IMR-90 (cell line): ENCODE results near the gene MAP7. TPM values are rescaled to one million over a fixed set of nuclear protein-coding genes. Genes with fewer than 3 reads are reported as not detected.

Experiments
- ATAC-seq: fragments of 200-7000 bp; cut with Tn5 transposase; 2 replicates; pipeline ENCODE4 v1.9.1; 2020; ENCODE audit warnings: low read depth, mild to moderate bottlenecking, moderate library complexity
- BruUV-seq: library from RNA; stranded (reverse); fragments of 400-500 nt; replicated peaks from 2 replicates; lab custom pipeline; 2021; lab: Mats Ljungman, UMichigan
- CTCF ChIA-PET: fragments of 300-600 bp; formaldehyde crosslinking; extraction: SDS; loops from one replicate; lab custom pipeline; 2021; ENCODE audit warnings: antibody characterized with exemption; lab: Yijun Ruan, JAX
- POLR2A ChIA-PET: fragments of 300-600 bp; sonication (Branson Sonifier 250); formaldehyde crosslinking; loops from one replicate; lab custom pipeline; 2022; ENCODE audit warnings: antibody characterized with exemption; ENCODE audit not compliant: unreplicated experiment; lab: Charles Lee
- DNase-seq: peaks from one replicate; pipeline ENCODE4 v3.0.0; 2013
- H2AFZ ChIP-seq: replicated peaks from 2 replicates; pipeline ENCODE3; 2013; ENCODE audit warnings: low read length, mild to moderate bottlenecking; ENCODE audit not compliant: poor library complexity
- H2AK5ac ChIP-seq: 2 replicates; pipeline ENCODE4 v1.6.1; 2013; ENCODE audit warnings: low read depth, low read length, inconsistent platforms
- H2AK9ac ChIP-seq: replicated peaks from 2 replicates; pipeline ENCODE3; 2013; ENCODE audit warnings: mild to moderate bottlenecking, low read depth, low read length, moderate library complexity; ENCODE audit not compliant: poor library complexity
- H2BK120ac ChIP-seq: 2 replicates; pipeline ENCODE4 v1.6.1; 2013; ENCODE audit warnings: low read depth, low read length, inconsistent platforms
- H2BK15ac ChIP-seq: 3 replicates; pipeline ENCODE4 v1.6.1; 2013; ENCODE audit warnings: low read depth, low read length, inconsistent platforms
- H2BK20ac ChIP-seq: 2 replicates; pipeline ENCODE4 v1.6.1; 2013; ENCODE audit warnings: low read depth, mild to moderate bottlenecking, inconsistent platforms, low read length, moderate library complexity
- H2BK5ac ChIP-seq: 2 replicates; pipeline ENCODE4 v1.6.1; 2013; ENCODE audit warnings: mild to moderate bottlenecking, low read depth, low read length, inconsistent platforms; ENCODE audit not compliant: poor library complexity, severe bottlenecking
- H3K14ac ChIP-seq: replicated peaks from 2 replicates; pipeline ENCODE4 v1.6.1; 2013; ENCODE audit warnings: low read depth, low read length, inconsistent platforms
- H3K18ac ChIP-seq: 2 replicates; pipeline ENCODE4 v1.6.1; 2013; ENCODE audit warnings: low read depth, low read length, control low read depth
- H3K23ac ChIP-seq: 2 replicates; pipeline ENCODE4 v1.6.1; 2013; ENCODE audit warnings: low read depth, low read length, inconsistent platforms
- H3K27ac ChIP-seq: 2 replicates; pipeline ENCODE4 v1.5.1; 2013; ENCODE audit warnings: mild to moderate bottlenecking, control low read depth, low read length; ENCODE audit not compliant: insufficient read depth
- H3K27me3 ChIP-seq: 2 replicates; pipeline ENCODE4 v1.6.1; 2013; ENCODE audit warnings: low read length; ENCODE audit not compliant: control insufficient read depth, insufficient read depth
- H3K36me3 ChIP-seq: 2 replicates; pipeline ENCODE4 v1.6.1; 2013; ENCODE audit warnings: low read length, mixed read lengths; ENCODE audit not compliant: control insufficient read depth, insufficient read depth
- H3K4ac ChIP-seq: 2 replicates; pipeline ENCODE4 v1.6.1; 2013; ENCODE audit warnings: low read depth, low read length, inconsistent platforms
- H3K4me1 ChIP-seq: 2 replicates; pipeline ENCODE4 v1.6.1; 2013; ENCODE audit warnings: low read length, mixed read lengths; ENCODE audit not compliant: control insufficient read depth, insufficient read depth
- H3K4me2 ChIP-seq: 2 replicates; pipeline ENCODE4 v1.6.1; 2013; ENCODE audit warnings: low read depth, mild to moderate bottlenecking, control low read depth, low read length, moderate library complexity
- H3K4me3 ChIP-seq: 2 replicates; pipeline ENCODE4 v1.5.1; 2013; ENCODE audit warnings: low read depth, mild to moderate bottlenecking, control low read depth, low read length, moderate library complexity; ENCODE audit not compliant: insufficient read depth
- H3K56ac ChIP-seq: 2 replicates; pipeline ENCODE4 v1.6.1; 2013; ENCODE audit warnings: low read length, inconsistent platforms; ENCODE audit not compliant: insufficient read depth; ENCODE audit errors: extremely low read depth
- H3K79me1 ChIP-seq, 2 experiments: 2 replicates each; pipeline ENCODE4 v1.6.1; 2013; ENCODE audit warnings: low read length in 2 of 2, inconsistent platforms in 1 of 2, low read depth in 1 of 2
- H3K9ac ChIP-seq: 2 replicates; pipeline ENCODE4 v1.6.1; 2013; ENCODE audit warnings: low read depth, low read length, control low read depth
- H3K9me1 ChIP-seq: 2 replicates; pipeline ENCODE4 v1.6.1; 2013; ENCODE audit warnings: low read length, inconsistent platforms; ENCODE audit not compliant: insufficient read depth
- H3K9me3 ChIP-seq: 2 replicates; pipeline ENCODE4 v1.6.1; 2013; ENCODE audit warnings: low read length; ENCODE audit not compliant: control insufficient read depth, insufficient read depth
- H4K20me1 ChIP-seq: 2 replicates; pipeline ENCODE4 v1.6.1; 2013; ENCODE audit warnings: low read length, inconsistent platforms; ENCODE audit not compliant: insufficient read depth
- H4K5ac ChIP-seq: 2 replicates; pipeline ENCODE4 v1.6.1; 2013; ENCODE audit warnings: mild to moderate bottlenecking, low read depth, low read length, control low read depth
- H4K8ac ChIP-seq, 2 experiments: 2 replicates each; pipeline ENCODE4 v1.6.1; 2013; ENCODE audit warnings: low read depth in 2 of 2, low read length in 2 of 2, control low read depth in 1 of 2, inconsistent platforms in 1 of 2
- H4K91ac ChIP-seq: 2 replicates; pipeline ENCODE4 v1.6.1; 2013; ENCODE audit warnings: low read depth, low read length, inconsistent platforms; ENCODE audit not compliant: insufficient read depth
- FOS ChIP-seq: fragments of 150-350 bp; IDR thresholded peaks from 2 replicates; pipeline ENCODE4 v1.6.1; 2016; ENCODE audit warnings: low read depth, low read length
- SMC3 ChIP-seq: fragments of 150-350 bp; IDR thresholded peaks from 2 replicates; pipeline ENCODE4 v1.6.1; 2016; ENCODE audit warnings: low read depth, mild to moderate bottlenecking, antibody characterized with exemption, low read length, moderate library complexity
- WGBS, 2 experiments: methylation state at CpG; one replicate each; pipeline versions ENCODE4 v1.1.5 to v1.1.7; 2013; ENCODE audit warnings: missing lambda C conversion rate in 2 of 2; ENCODE audit not compliant: insufficient read length in 1 of 2; ENCODE audit errors: extremely low coverage in 2 of 2; 5-methylcytosine and 5-hydroxymethylcytosine counted together
- dilution Hi-C: fragments of 300-500 bp; cut with HindIII; formaldehyde crosslinking; loops from one replicate; pipeline ENCODE4 v1.14.3; 2018; ENCODE audit warnings: low sequenced_read_pairs; ENCODE audit not compliant: unreplicated experiment
- in situ Hi-C: fragments of 300-500 bp; cut with MboI; formaldehyde crosslinking; loops from 3 replicates; pipeline ENCODE4 v1.14.3; 2019; ENCODE audit warnings: low sequenced_read_pairs, inconsistent platforms, mixed read lengths
- intact Hi-C: fragments of 100-400 bp; cut with micrococcal nuclease; formaldehyde crosslinking; loops from 2 replicates; pipeline ENCODE4 v1.10.0; 2022
- polyA plus RNA-seq, 3 experiments: library from polyadenylated mRNA; depleted of rRNA; stranded (reverse); fragments of >200 nt; gene quantifications; 2 replicates each; pipeline ENCODE4 v1.2.3, GENCODE V29; 2012; ENCODE audit warnings: low replicate concordance in 1 of 3
- total RNA-seq: library from RNA; depleted of rRNA; stranded (reverse); fragments of >200 nt; gene quantifications from 2 replicates; pipeline ENCODE4 v1.2.3, GENCODE V29; 2012
- TF ChIP-seq, protein P1 (sequence below): fragments of 150-350 bp; IDR thresholded peaks from 2 replicates; pipeline ENCODE4 v1.6.1; 2017; ENCODE audit warnings: mild to moderate bottlenecking, antibody characterized with exemption, low read length, low read depth
- TF ChIP-seq, protein P2 (sequence below): fragments of 150-350 bp; IDR thresholded peaks from 2 replicates; pipeline ENCODE4 v1.6.1; 2016; ENCODE audit warnings: low read depth, mild to moderate bottlenecking, low read length, moderate library complexity, borderline replicate concordance

Gene MAP7
- total and polyA plus RNA-seq, 2 of the 4 experiments (the other 2 are of a cell fraction) = 0.19 to 0.36 TPM

DNA sequence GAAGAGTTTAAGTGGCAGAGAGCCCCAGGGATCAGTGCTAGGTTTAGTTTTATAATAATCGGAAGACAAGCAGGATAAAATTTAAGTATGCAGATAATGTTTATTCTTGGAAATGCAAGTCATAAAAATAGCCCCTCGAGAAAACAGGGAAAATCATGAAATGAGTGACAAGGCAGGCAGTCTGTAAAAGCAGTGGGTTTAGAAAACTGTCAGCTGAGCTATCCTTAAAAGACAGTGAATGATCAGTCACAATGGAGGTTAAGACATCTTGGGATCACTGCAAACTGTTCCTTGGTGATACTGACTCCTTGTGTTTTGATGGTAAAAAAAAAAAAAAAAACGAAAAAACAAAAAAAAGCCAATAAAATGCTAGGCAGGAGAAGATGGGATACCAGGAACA is 199.3 kb downstream of the MAP7 start:
- H3K4me2 ChIP-seq = no peak overlapping the region
- ChIA-PET POLR2A (no interaction called here), CTCF (no interaction called here)
- no peak overlapping the region for H3K9ac ChIP-seq
- H2AFZ ChIP-seq = no peak overlapping the region
- ATAC-seq (no peak), DNase-seq (no peak)
- no peak overlapping the region for H4K5ac ChIP-seq
- H3K23ac ChIP-seq = no peak overlapping the region
- H3K4me1 ChIP-seq = no peaks in the 10 kb centered on the region; the same call in 1 of the 2 replicates
- intact Hi-C loops (loop anchor here (10.0 kb wide), 1 partner anchor 194 kb away; no protein-coding TSS in a partner anchor), in situ Hi-C loops (no loop called here), dilution Hi-C loops (no loop called here)
- H3K9me3 ChIP-seq = no peaks in the 10 kb centered on the region
- WGBS, 2 experiments = 55% methylated on average over 2 of the region's 3 CpGs; no CpG with 5 or more reads in 1 of the 2 experiments
- BruUV-seq = no TSS peak
- no peak overlapping the region for H2BK20ac ChIP-seq
- no peak overlapping the region for H3K4ac ChIP-seq
- peaks cover 4% of the 10 kb centered on the region; the same call in 1 of the 2 replicates for H3K27me3 ChIP-seq
- no peak overlapping the region for H2BK120ac ChIP-seq
- H4K20me1 ChIP-seq = no peaks in the 10 kb centered on the region
- H3K36me3 ChIP-seq = no peaks in the 10 kb centered on the region
- H2BK15ac ChIP-seq = no peak overlapping the region
- TF ChIP-seq, protein P1, sequence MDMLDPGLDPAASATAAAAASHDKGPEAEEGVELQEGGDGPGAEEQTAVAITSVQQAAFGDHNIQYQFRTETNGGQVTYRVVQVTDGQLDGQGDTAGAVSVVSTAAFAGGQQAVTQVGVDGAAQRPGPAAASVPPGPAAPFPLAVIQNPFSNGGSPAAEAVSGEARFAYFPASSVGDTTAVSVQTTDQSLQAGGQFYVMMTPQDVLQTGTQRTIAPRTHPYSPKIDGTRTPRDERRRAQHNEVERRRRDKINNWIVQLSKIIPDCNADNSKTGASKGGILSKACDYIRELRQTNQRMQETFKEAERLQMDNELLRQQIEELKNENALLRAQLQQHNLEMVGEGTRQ = no peak
- TF ChIP-seq, protein P2, sequence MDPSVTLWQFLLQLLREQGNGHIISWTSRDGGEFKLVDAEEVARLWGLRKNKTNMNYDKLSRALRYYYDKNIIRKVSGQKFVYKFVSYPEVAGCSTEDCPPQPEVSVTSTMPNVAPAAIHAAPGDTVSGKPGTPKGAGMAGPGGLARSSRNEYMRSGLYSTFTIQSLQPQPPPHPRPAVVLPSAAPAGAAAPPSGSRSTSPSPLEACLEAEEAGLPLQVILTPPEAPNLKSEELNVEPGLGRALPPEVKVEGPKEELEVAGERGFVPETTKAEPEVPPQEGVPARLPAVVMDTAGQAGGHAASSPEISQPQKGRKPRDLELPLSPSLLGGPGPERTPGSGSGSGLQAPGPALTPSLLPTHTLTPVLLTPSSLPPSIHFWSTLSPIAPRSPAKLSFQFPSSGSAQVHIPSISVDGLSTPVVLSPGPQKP = no peak
- no peak for TF ChIP-seq SMC3
- no peak for TF ChIP-seq FOS
- H3K27ac ChIP-seq = no peak overlapping the region
- H3K9me1 ChIP-seq = no peaks in the 10 kb centered on the region
- no peak overlapping the region for H2BK5ac ChIP-seq
- H3K14ac ChIP-seq = no peak overlapping the region
- no peak overlapping the region for H4K8ac ChIP-seq
- H2AK9ac ChIP-seq = no peak overlapping the region
- no peak overlapping the region for H3K18ac ChIP-seq
- H3K56ac ChIP-seq = no peak overlapping the region
- H3K4me3 ChIP-seq = no peak overlapping the region
- H3K79me1 ChIP-seq = no peaks in the 10 kb centered on the region
- H4K91ac ChIP-seq = no peak overlapping the region
- H2AK5ac ChIP-seq = no peak overlapping the region
